PC-3 (cell line): ENCODE results near the gene GPC4.

Experiments used
- EZH2 ChIP-seq: fragments of 300-600 bp; sonication (generic); IDR thresholded peaks from one replicate; pipeline ENCODE4 v1.6.1; 2017; ENCODE audit warnings: antibody characterized with exemption, mild to moderate bottlenecking, low read length; ENCODE audit not compliant: unreplicated experiment
- TF ChIP-seq, protein P1 (sequence below): fragments of 300-600 bp; sonication (generic); conservative IDR thresholded peaks from 2 replicates; pipeline ENCODE4 v1.5.1; 2017; ENCODE audit warnings: antibody characterized with exemption, low read depth, mild to moderate bottlenecking, low read length

- TF ChIP-seq, protein P1, sequence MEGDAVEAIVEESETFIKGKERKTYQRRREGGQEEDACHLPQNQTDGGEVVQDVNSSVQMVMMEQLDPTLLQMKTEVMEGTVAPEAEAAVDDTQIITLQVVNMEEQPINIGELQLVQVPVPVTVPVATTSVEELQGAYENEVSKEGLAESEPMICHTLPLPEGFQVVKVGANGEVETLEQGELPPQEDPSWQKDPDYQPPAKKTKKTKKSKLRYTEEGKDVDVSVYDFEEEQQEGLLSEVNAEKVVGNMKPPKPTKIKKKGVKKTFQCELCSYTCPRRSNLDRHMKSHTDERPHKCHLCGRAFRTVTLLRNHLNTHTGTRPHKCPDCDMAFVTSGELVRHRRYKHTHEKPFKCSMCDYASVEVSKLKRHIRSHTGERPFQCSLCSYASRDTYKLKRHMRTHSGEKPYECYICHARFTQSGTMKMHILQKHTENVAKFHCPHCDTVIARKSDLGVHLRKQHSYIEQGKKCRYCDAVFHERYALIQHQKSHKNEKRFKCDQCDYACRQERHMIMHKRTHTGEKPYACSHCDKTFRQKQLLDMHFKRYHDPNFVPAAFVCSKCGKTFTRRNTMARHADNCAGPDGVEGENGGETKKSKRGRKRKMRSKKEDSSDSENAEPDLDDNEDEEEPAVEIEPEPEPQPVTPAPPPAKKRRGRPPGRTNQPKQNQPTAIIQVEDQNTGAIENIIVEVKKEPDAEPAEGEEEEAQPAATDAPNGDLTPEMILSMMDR: no peak
- TF ChIP-seq EZH2: no peak
These were observed 9.6 kb downstream of the GPC4 start for GRCh38 chrX:133405498-133406185.
